ENCODE results near the gene CEP350. TPM values are rescaled to one million over a fixed set of nuclear protein-coding genes. Genes with fewer than 3 reads are reported as not detected.

The CEP350 gene
- total RNA-seq, result 71.5 TPM

GRCh38 chr1:179954493-179955286, at the start of gene CEP350:
TSS of gene CEP350 (plus strand) at chr1:179954810. CDS start at chr1:179986182, 31,372 bp downstream.
- Histone ChIP-seq H3K27me3 (ENCODE audit: control insufficient read depth in 3 of 3, insufficient read depth in 3 of 3, low read length in 3 of 3) (no peaks in the 10 kb centered on the region), H3K4me3 (ENCODE audit: low read length in 3 of 3) (peak within 1 kb of the TSS; percentile 78 to 94 (median 89)), H3K4me1 (ENCODE audit: control insufficient read depth in 3 of 3, insufficient read depth in 3 of 3, low read length in 3 of 3) (peaks cover 5 to 21% (median 18%) of the 10 kb centered on the region in 3 donors), H3K9me3 (ENCODE audit: control insufficient read depth in 3 of 3, low read length in 3 of 3) (no peaks in the 10 kb centered on the region), H3K9ac (ENCODE audit: low read depth in 1 of 3, low read length in 3 of 3) (peak within 1 kb of the TSS; percentile 93 to 99 (median 98)), H3K36me3 (ENCODE audit: control insufficient read depth in 3 of 3, insufficient read depth in 3 of 3, low read length in 3 of 3) (no peaks in the 10 kb centered on the region), H3K27ac (ENCODE audit: low read depth, low read length) (peak within 1 kb of the TSS; percentile 97)

GRCh38 chr1:179910934-179911333, 43.7 kb upstream of the CEP350 start:
- Histone ChIP-seq H3K4me3 (ENCODE audit: low read length in 3 of 3) (no peak overlapping the region), H3K36me3 (ENCODE audit: control insufficient read depth in 3 of 3, insufficient read depth in 3 of 3, low read length in 3 of 3) (peaks cover 24 to 42% (median 34%) of the 10 kb centered on the region in 3 donors)

GRCh38 chr1:179911812-179912211, 42.8 kb upstream of the CEP350 start:
- H3K36me3 ChIP-seq (ENCODE audit: control insufficient read depth in 3 of 3, insufficient read depth in 3 of 3, low read length in 3 of 3), result peaks cover 27 to 45% (median 37%) of the 10 kb centered on the region in 3 donors
- H3K27ac ChIP-seq (ENCODE audit: low read depth, low read length), result no peak overlapping the region
- no peaks in the 10 kb centered on the region for H3K27me3 ChIP-seq (ENCODE audit: control insufficient read depth in 3 of 3, insufficient read depth in 3 of 3, low read length in 3 of 3)

More at GRCh38 chr1:179910934-179911333, 43.7 kb upstream of the CEP350 start:
- Histone ChIP-seq H3K9me3 (ENCODE audit: control insufficient read depth in 3 of 3, low read length in 3 of 3) (no peaks in the 10 kb centered on the region), H3K27ac (ENCODE audit: low read depth, low read length) (peak overlapping the region; percentile 33), H3K27me3 (ENCODE audit: control insufficient read depth in 3 of 3, insufficient read depth in 3 of 3, low read length in 3 of 3) (no peaks in the 10 kb centered on the region), H3K4me1 (ENCODE audit: control insufficient read depth in 3 of 3, insufficient read depth in 3 of 3, low read length in 3 of 3) (no peaks in the 10 kb centered on the region), H3K9ac (ENCODE audit: low read depth in 1 of 3, low read length in 3 of 3) (no peak overlapping the region)

GRCh38 chr1:179917601-179918429, 36.8 kb upstream of the CEP350 start:
- Histone ChIP-seq H3K4me1 (ENCODE audit: control insufficient read depth in 3 of 3, insufficient read depth in 3 of 3, low read length in 3 of 3) (peaks cover 0 to 5% (median 0%) of the 10 kb centered on the region in 3 donors), H3K27ac (ENCODE audit: low read depth, low read length) (no peak overlapping the region), H3K36me3 (ENCODE audit: control insufficient read depth in 3 of 3, insufficient read depth in 3 of 3, low read length in 3 of 3) (peaks cover 24 to 59% (median 58%) of the 10 kb centered on the region in 3 donors), H3K9ac (ENCODE audit: low read depth in 1 of 3, low read length in 3 of 3) (no peak overlapping the region), H3K4me3 (ENCODE audit: low read length in 3 of 3) (no peak overlapping the region), H3K27me3 (ENCODE audit: control insufficient read depth in 3 of 3, insufficient read depth in 3 of 3, low read length in 3 of 3) (no peaks in the 10 kb centered on the region), H3K9me3 (ENCODE audit: control insufficient read depth in 3 of 3, low read length in 3 of 3) (no peaks in the 10 kb centered on the region)

More at GRCh38 chr1:179911812-179912211, 42.8 kb upstream of the CEP350 start:
- Histone ChIP-seq H3K9ac (ENCODE audit: low read depth in 1 of 3, low read length in 3 of 3) (no peak overlapping the region), H3K9me3 (ENCODE audit: control insufficient read depth in 3 of 3, low read length in 3 of 3) (no peaks in the 10 kb centered on the region), H3K4me3 (ENCODE audit: low read length in 3 of 3) (no peak overlapping the region), H3K4me1 (ENCODE audit: control insufficient read depth in 3 of 3, insufficient read depth in 3 of 3, low read length in 3 of 3) (no peaks in the 10 kb centered on the region)

GRCh38 chr1:179921472-179921871, 33.1 kb upstream of the CEP350 start:
- no peak overlapping the region for H3K4me3 ChIP-seq (ENCODE audit: low read length in 3 of 3)
- H3K27me3 ChIP-seq (ENCODE audit: control insufficient read depth in 3 of 3, insufficient read depth in 3 of 3, low read length in 3 of 3), result no peaks in the 10 kb centered on the region
- no peaks in the 10 kb centered on the region for H3K9me3 ChIP-seq (ENCODE audit: control insufficient read depth in 3 of 3, low read length in 3 of 3)
- H3K36me3 ChIP-seq (ENCODE audit: control insufficient read depth in 3 of 3, insufficient read depth in 3 of 3, low read length in 3 of 3), result peaks cover 7 to 41% (median 36%) of the 10 kb centered on the region in 3 donors
- H3K4me1 ChIP-seq (ENCODE audit: control insufficient read depth in 3 of 3, insufficient read depth in 3 of 3, low read length in 3 of 3), result peaks cover 0 to 5% (median 0%) of the 10 kb centered on the region in 3 donors
- no peak overlapping the region for H3K9ac ChIP-seq (ENCODE audit: low read depth in 1 of 3, low read length in 3 of 3)
- no peak overlapping the region for H3K27ac ChIP-seq (ENCODE audit: low read depth, low read length)

GRCh38 chr1:179921981-179922872, 32.4 kb upstream of the CEP350 start:
- no peaks in the 10 kb centered on the region for H3K27me3 ChIP-seq (ENCODE audit: control insufficient read depth in 3 of 3, insufficient read depth in 3 of 3, low read length in 3 of 3)
- H3K27ac ChIP-seq (ENCODE audit: low read depth, low read length), result no peak overlapping the region
- H3K9me3 ChIP-seq (ENCODE audit: control insufficient read depth in 3 of 3, low read length in 3 of 3), result no peaks in the 10 kb centered on the region
- H3K4me1 ChIP-seq (ENCODE audit: control insufficient read depth in 3 of 3, insufficient read depth in 3 of 3, low read length in 3 of 3), result peaks cover 0 to 5% (median 0%) of the 10 kb centered on the region in 3 donors
- peaks cover 7 to 36% (median 36%) of the 10 kb centered on the region in 3 donors for H3K36me3 ChIP-seq (ENCODE audit: control insufficient read depth in 3 of 3, insufficient read depth in 3 of 3, low read length in 3 of 3)
- no peak overlapping the region for H3K9ac ChIP-seq (ENCODE audit: low read depth in 1 of 3, low read length in 3 of 3)
- H3K4me3 ChIP-seq (ENCODE audit: low read length in 3 of 3), result no peak overlapping the region

GRCh38 chr1:179923029-179923428, 31.6 kb upstream of the CEP350 start:
- Histone ChIP-seq H3K36me3 (ENCODE audit: control insufficient read depth in 3 of 3, insufficient read depth in 3 of 3, low read length in 3 of 3) (peaks cover 3 to 28% (median 28%) of the 10 kb centered on the region in 3 donors), H3K4me1 (ENCODE audit: control insufficient read depth in 3 of 3, insufficient read depth in 3 of 3, low read length in 3 of 3) (peaks cover 0 to 5% (median 0%) of the 10 kb centered on the region in 3 donors), H3K9me3 (ENCODE audit: control insufficient read depth in 3 of 3, low read length in 3 of 3) (no peaks in the 10 kb centered on the region), H3K4me3 (ENCODE audit: low read length in 3 of 3) (no peak overlapping the region), H3K27me3 (ENCODE audit: control insufficient read depth in 3 of 3, insufficient read depth in 3 of 3, low read length in 3 of 3) (no peaks in the 10 kb centered on the region), H3K9ac (ENCODE audit: low read depth in 1 of 3, low read length in 3 of 3) (no peak overlapping the region), H3K27ac (ENCODE audit: low read depth, low read length) (no peak overlapping the region)

- peaks cover 0 to 5% (median 0%) of the 10 kb centered on the region in 3 donors for H3K4me1 ChIP-seq (ENCODE audit: control insufficient read depth in 3 of 3, insufficient read depth in 3 of 3, low read length in 3 of 3)
- H3K4me3 ChIP-seq (ENCODE audit: low read length in 3 of 3), result no peak overlapping the region
- H3K27me3 ChIP-seq (ENCODE audit: control insufficient read depth in 3 of 3, insufficient read depth in 3 of 3, low read length in 3 of 3), result no peaks in the 10 kb centered on the region
- H3K9ac ChIP-seq (ENCODE audit: low read depth in 1 of 3, low read length in 3 of 3), result no peak overlapping the region
- H3K36me3 ChIP-seq (ENCODE audit: control insufficient read depth in 3 of 3, insufficient read depth in 3 of 3, low read length in 3 of 3), result peaks cover 1 to 17% (median 16%) of the 10 kb centered on the region in 3 donors
- H3K27ac ChIP-seq (ENCODE audit: low read depth, low read length), result no peak overlapping the region
- H3K9me3 ChIP-seq (ENCODE audit: control insufficient read depth in 3 of 3, low read length in 3 of 3), result no peaks in the 10 kb centered on the region
These were observed 30.3 kb upstream of the CEP350 start for GRCh38 chr1:179924268-179924667.

GRCh38 chr1:179925302-179925701, 29.3 kb upstream of the CEP350 start:
- Histone ChIP-seq H3K4me3 (ENCODE audit: low read length in 3 of 3) (no peak overlapping the region), H3K27ac (ENCODE audit: low read depth, low read length) (no peak overlapping the region), H3K36me3 (ENCODE audit: control insufficient read depth in 3 of 3, insufficient read depth in 3 of 3, low read length in 3 of 3) (peaks cover 0 to 10% (median 9%) of the 10 kb centered on the region in 3 donors), H3K4me1 (ENCODE audit: control insufficient read depth in 3 of 3, insufficient read depth in 3 of 3, low read length in 3 of 3) (peaks cover 0 to 5% (median 0%) of the 10 kb centered on the region in 3 donors), H3K9me3 (ENCODE audit: control insufficient read depth in 3 of 3, low read length in 3 of 3) (no peaks in the 10 kb centered on the region), H3K9ac (ENCODE audit: low read depth in 1 of 3, low read length in 3 of 3) (no peak overlapping the region), H3K27me3 (ENCODE audit: control insufficient read depth in 3 of 3, insufficient read depth in 3 of 3, low read length in 3 of 3) (no peaks in the 10 kb centered on the region)

Measured in skeletal muscle tissue (tissue), 4 donors.